T-helper 9 cell (primary cell): Measurements from ENCODE around the gene GMIP.

Source experiments
- DNase-seq: peaks from one replicate; pipeline ENCODE4 v3.0.0-alpha.2; 2020

The GMIP gene

GRCh38 chr19:19656451-19657396 is 13.3 kb upstream of the GMIP start:
- DNase-seq: no peak

GRCh38 chr19:19655641-19656343 is 12.3 kb upstream of the GMIP start:
- no peak for DNase-seq

GRCh38 chr19:19655051-19655594 is 11.7 kb upstream of the GMIP start:
- DNase-seq: no peak

GRCh38 chr19:19654441-19654840 is 11.0 kb upstream of the GMIP start:
- no peak for DNase-seq

GRCh38 chr19:19653597-19654147 is 10.2 kb upstream of the GMIP start:
- no peak for DNase-seq

GRCh38 chr19:19652482-19653295 is 9.2 kb upstream of the GMIP start:
- DNase-seq: no peak

GRCh38 chr19:19651076-19651475 is 7.6 kb upstream of the GMIP start:
- DNase-seq: no peak

- no peak for DNase-seq
These were observed 6.9 kb upstream of the GMIP start for GRCh38 chr19:19650331-19650730.

- no peak for DNase-seq
These were observed 6.1 kb upstream of the GMIP start for GRCh38 chr19:19649580-19649995.

GRCh38 chr19:19649155-19649554 is 5.7 kb upstream of the GMIP start:
- DNase-seq: no peak

- no peak for DNase-seq
These were observed 3.8 kb upstream of the GMIP start for GRCh38 chr19:19647037-19647835.

GRCh38 chr19:19645233-19645870 is 1.9 kb upstream of the GMIP start:
- no peak for DNase-seq

GRCh38 chr19:19644054-19644388 is 564 bp upstream of the GMIP start:
- DNase-seq: no peak

- DNase-seq: no peak
These were observed 825 bp downstream of the GMIP start for GRCh38 chr19:19642506-19643157.

- no peak for DNase-seq
These were observed 5.8 kb downstream of the GMIP start for GRCh38 chr19:19637523-19638251.

GRCh38 chr19:19637186-19637522 is 6.3 kb downstream of the GMIP start:
- DNase-seq: no peak

- no peak for DNase-seq
These were observed 6.8 kb downstream of the GMIP start for GRCh38 chr19:19636573-19637185.

- DNase-seq: no peak
These were observed 8.1 kb downstream of the GMIP start for GRCh38 chr19:19635313-19635702.

GRCh38 chr19:19634516-19635312 is 8.7 kb downstream of the GMIP start:
- DNase-seq: no peak
